Esophagus muscularis mucosa (tissue), 4 donors: Measurements from ENCODE around the gene ZNF516.

ENCODE experiments used
- CTCF ChIP-seq, 3 experiments: fragments of 200-600 bp in 2 of 3; fragments of 450-650 bp in 1 of 3; sonication (generic) in 2 of 3; IDR thresholded peaks; one replicate each; pipeline ENCODE4 v1.5.1; 2017 to 2019; ENCODE audit warnings: antibody characterized with exemption in 3 of 3, mild to moderate bottlenecking in 2 of 3, moderate library complexity in 1 of 3
- EP300 ChIP-seq: sonication (generic); formaldehyde crosslinking; IDR thresholded peaks from one replicate; pipeline ENCODE4 v1.6.1; 2017; ENCODE audit warnings: antibody characterized with exemption
- POLR2A ChIP-seq: fragments of 450-650 bp; IDR thresholded peaks from one replicate; pipeline ENCODE4 v1.6.1; 2017; ENCODE audit warnings: antibody characterized with exemption, moderate library complexity, mild to moderate bottlenecking, low read depth
- POLR2AphosphoS5 ChIP-seq, 2 donors: sonication (generic); formaldehyde crosslinking; IDR thresholded peaks; one replicate each; pipeline ENCODE4 v1.6.1; 2017; ENCODE audit warnings: antibody characterized with exemption in 2 of 2

GRCh38 chr18:76371301-76372203, 123.5 kb downstream of the ZNF516 start:
- TF ChIP-seq POLR2AphosphoS5 (IDR thresholded peaks at IDR 0.05) = no peak
- TF ChIP-seq POLR2A = no peak
- no peak for TF ChIP-seq CTCF (IDR thresholded peaks at IDR 0.05)
- no peak for TF ChIP-seq EP300
